Activated T-cell treated with anti-CD3 and anti-CD28 coated beads, Interleukin-2, amount 50 U/mL, for 72 hours (primary cell): ENCODE results near the gene PIAS4. TPM values are rescaled to one million over a fixed set of nuclear protein-coding genes. Genes with fewer than 3 reads are reported as not detected.

Source experiments
- ATAC-seq, 2 donors: fragments of 150-1000 bp; cut with Tn5 transposase; replicated peaks in 1 of 2; 2 replicates each; pipeline ENCODE4 v1.10.0; 2021; ENCODE audit warnings: moderate library complexity in 2 of 2, mild to moderate bottlenecking in 1 of 2
- DNase-seq, 2 donors: peaks; one replicate each; pipeline ENCODE4 v3.0.0; 2021 to 2022; ENCODE audit warnings: mixed read lengths in 1 of 2
- H3K27ac Mint-ChIP-seq: one replicate; pipeline ENCODE4 v1.8.0; 2022; ENCODE audit warnings: mild to moderate bottlenecking, moderate library complexity, mixed read lengths
- H3K27me3 Mint-ChIP-seq: one replicate; pipeline ENCODE4 v1.8.0; 2022; ENCODE audit warnings: low read depth, mixed read lengths
- H3K36me3 Mint-ChIP-seq, 2 donors: one replicate each; pipeline ENCODE4 v1.8.0; 2022; ENCODE audit warnings: mixed read lengths in 2 of 2, mild to moderate bottlenecking in 1 of 2; ENCODE audit not compliant: insufficient read depth in 2 of 2
- H3K4me1 Mint-ChIP-seq: one replicate; pipeline ENCODE4 v1.8.0; 2022; ENCODE audit warnings: low read depth, mixed read lengths
- H3K4me3 Mint-ChIP-seq, 2 donors: one replicate each; pipeline ENCODE4 v1.8.0; 2022; ENCODE audit warnings: mild to moderate bottlenecking in 2 of 2, mixed read lengths in 2 of 2, moderate library complexity in 2 of 2
- H3K9me3 Mint-ChIP-seq, 2 donors: one replicate each; pipeline ENCODE4 v1.8.0; 2022; ENCODE audit warnings: mixed read lengths in 2 of 2
- total RNA-seq, 2 donors: library from RNA; stranded (reverse); gene quantifications; one replicate each; pipeline ENCODE4 v1.2.3, GENCODE V29; 2022

PIAS4 gene
- total RNA-seq, 2 donors from 2014 or later, result 33.4 TPM

DNA sequence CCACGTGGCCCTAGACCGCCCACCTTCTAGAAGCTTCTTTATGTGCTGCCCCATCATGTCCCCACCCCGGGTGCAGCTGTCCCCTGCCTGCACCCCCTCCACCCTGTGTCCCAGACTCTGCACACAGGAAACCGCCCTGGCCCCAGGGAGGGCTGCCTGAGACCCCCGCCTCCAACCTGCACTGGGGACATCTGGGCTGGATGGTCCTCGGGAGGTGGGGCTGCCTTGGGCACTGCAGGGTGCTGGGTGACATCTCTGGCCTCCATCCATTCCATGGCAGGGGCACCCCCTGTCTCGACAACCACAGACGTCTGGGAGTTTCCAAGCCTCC, 77.0 kb downstream of the PIAS4 start:
- no peak for ATAC-seq
- no peaks in the 10 kb centered on the region for H3K27me3 Mint-ChIP-seq

DNA sequence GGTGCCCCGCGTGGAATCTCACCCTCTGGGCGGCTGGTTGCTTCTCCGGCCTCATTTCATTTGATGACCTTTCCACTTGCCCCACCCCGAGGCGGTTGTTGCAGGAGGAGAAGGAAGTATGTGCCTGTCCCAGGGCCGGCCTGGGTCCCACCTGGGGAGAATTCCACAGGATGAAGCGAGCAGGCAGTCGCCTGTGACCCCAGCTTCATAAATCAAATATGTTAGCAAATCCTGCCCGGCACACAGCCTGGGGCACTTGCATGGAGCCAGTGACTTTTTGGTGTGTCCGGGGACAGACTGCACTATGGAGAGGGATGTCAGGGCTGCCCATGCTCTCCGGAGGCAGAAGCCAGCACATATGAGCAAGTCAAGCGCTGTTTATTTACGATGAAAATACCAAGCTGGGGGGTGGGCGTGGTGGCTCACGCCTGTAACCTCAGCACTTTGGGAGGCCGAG, 78.9 kb downstream of the PIAS4 start:
- no peak for ATAC-seq

More for the DNA sequence above, 77.0 kb downstream of the PIAS4 start:
- H3K4me1 Mint-ChIP-seq, result peaks cover 31% of the 10 kb centered on the region
- DNase-seq, result no peak
- H3K9me3 Mint-ChIP-seq, result no peaks in the 10 kb centered on the region
- H3K4me3 Mint-ChIP-seq, result peak overlapping the region; percentile 70 to 77
- H3K36me3 Mint-ChIP-seq, result no peaks in the 10 kb centered on the region
- peak overlapping the region; percentile 85 for H3K27ac Mint-ChIP-seq

GRCh38 chr19:4087787-4088679, 80.5 kb downstream of the PIAS4 start:
- Mint-ChIP-seq H3K4me3 (peak overlapping the region; percentile 81 to 91), H3K27ac (peak overlapping the region; percentile 65), H3K36me3 (peaks cover 0 to 2% of the 10 kb centered on the region in 2 donors), H3K4me1 (peaks cover 38% of the 10 kb centered on the region), H3K27me3 (no peaks in the 10 kb centered on the region), H3K9me3 (no peaks in the 10 kb centered on the region)
- DNase-seq (no peak), ATAC-seq (no peak)

More for the DNA sequence above, 78.9 kb downstream of the PIAS4 start:
- H3K27ac Mint-ChIP-seq, result no peak overlapping the region
- no peak for DNase-seq
- no peaks in the 10 kb centered on the region for H3K27me3 Mint-ChIP-seq
- H3K9me3 Mint-ChIP-seq, result no peaks in the 10 kb centered on the region
- H3K4me3 Mint-ChIP-seq, result no peak overlapping the region
- peaks cover 0 to 2% of the 10 kb centered on the region in 2 donors for H3K36me3 Mint-ChIP-seq
- peaks cover 38% of the 10 kb centered on the region for H3K4me1 Mint-ChIP-seq

GRCh38 chr19:4088975-4089374, 81.4 kb downstream of the PIAS4 start:
- peak overlapping the region; percentile 92 for H3K27ac Mint-ChIP-seq
- ATAC-seq (peak; percentile 52 to 56), DNase-seq (no peak)
- peak overlapping the region; percentile 81 to 91 for H3K4me3 Mint-ChIP-seq
- H3K4me1 Mint-ChIP-seq, result peaks cover 33% of the 10 kb centered on the region
- no peaks in the 10 kb centered on the region for H3K27me3 Mint-ChIP-seq
- H3K36me3 Mint-ChIP-seq, result peaks cover 0 to 2% of the 10 kb centered on the region in 2 donors
- no peaks in the 10 kb centered on the region for H3K9me3 Mint-ChIP-seq

Other genes starting within 250 kb of the PIAS4 start
- gene APBA3, start 246.0 kb upstream of the PIAS4 start, total RNA-seq, result 10 to 100 TPM; 51.8 to 52.7 TPM
- gene MRPL54, start 245.1 kb upstream of the PIAS4 start, total RNA-seq, result 10 to 100 TPM; 67.3 to 74.2 TPM
- gene RAX2, start 235.5 kb upstream of the PIAS4 start, total RNA-seq, result not detected
- 10 to 100 TPM; 15.5 to 19.2 TPM for gene MATK, start 221.4 kb upstream of the PIAS4 start, total RNA-seq
- under 1 TPM in 1 of 2 donors, not detected in 1; 0.56 TPM for gene ZFR2, start 138.7 kb upstream of the PIAS4 start, total RNA-seq
- gene ATCAY, start 127.1 kb upstream of the PIAS4 start, total RNA-seq, result under 1 TPM in 1 of 2 donors, not detected in 1; 0.05 TPM
- not detected for gene NMRK2, start 74.7 kb upstream of the PIAS4 start, total RNA-seq
- 10 to 100 TPM; 33.8 to 45.9 TPM for gene DAPK3, start 36.6 kb upstream of the PIAS4 start, total RNA-seq
- 1,000 to 10,000 TPM; 3,876 to 4,058 TPM for gene EEF2, start 22.3 kb upstream of the PIAS4 start, total RNA-seq
- gene ZBTB7A, start 59.2 kb downstream of the PIAS4 start, total RNA-seq, result 10 to 100 TPM; 29.9 to 39.6 TPM
- gene MAP2K2, start 116.4 kb downstream of the PIAS4 start, total RNA-seq, result 100 to 1,000 TPM; 144 to 157 TPM
- under 1 TPM in 1 of 2 donors, not detected in 1; 0.10 TPM for gene CREB3L3, start 145.9 kb downstream of the PIAS4 start, total RNA-seq
- gene SIRT6, start 174.8 kb downstream of the PIAS4 start, total RNA-seq, result 10 to 100 TPM; 44.1 to 45.9 TPM
- 1 to 10 TPM; 2.8 to 4.1 TPM for gene ANKRD24, start 175.0 kb downstream of the PIAS4 start, total RNA-seq
- gene EBI3, start 221.8 kb downstream of the PIAS4 start, total RNA-seq, result 10 to 100 TPM; 21.8 to 29.9 TPM
- 10 to 100 TPM; 27.3 to 32.7 TPM for gene YJU2, start 239.3 kb downstream of the PIAS4 start, total RNA-seq